Measurements from ENCODE around the gene INAFM2.

INAFM2 gene

DNA sequence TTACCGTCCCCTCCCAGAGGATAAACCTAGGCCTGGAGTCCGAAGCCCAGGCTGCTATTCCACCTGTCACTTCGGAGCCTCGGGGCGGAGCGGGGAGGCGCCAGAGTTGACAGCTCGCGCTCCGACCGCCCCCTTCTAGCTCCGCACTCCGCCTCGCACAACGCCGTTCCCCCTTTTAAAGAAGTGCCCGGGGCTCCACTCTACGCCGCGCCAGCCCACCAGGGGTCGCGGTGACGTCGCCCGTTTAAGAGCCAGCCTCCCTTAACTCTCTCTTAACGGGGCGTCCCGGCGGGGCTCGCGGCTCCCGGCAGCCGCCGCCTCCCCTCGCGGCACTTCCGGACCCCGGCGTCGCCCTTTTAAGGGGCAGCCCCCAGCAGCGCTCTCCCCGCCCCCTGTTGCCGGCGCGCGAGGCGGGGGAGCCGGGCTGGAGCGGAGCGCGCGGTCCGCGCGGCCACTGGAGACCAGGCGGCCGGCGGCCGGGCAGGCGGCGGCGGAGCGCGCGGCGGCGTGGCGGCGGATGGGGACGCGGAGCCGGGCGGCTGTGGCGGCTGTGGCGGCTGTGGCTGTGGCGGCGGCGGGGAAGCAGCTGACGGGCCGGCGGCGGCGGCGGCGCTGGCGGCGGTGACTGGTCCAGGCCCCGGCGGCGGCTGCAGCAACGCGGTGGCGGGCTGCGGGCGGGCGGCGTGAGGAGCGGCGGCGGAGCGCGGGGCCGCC lies at the start of gene INAFM2:
INAFM2 (plus strand) TSS at position 454 of the 714 bp plus-strand sequence. CDS start 364 bp downstream, outside the sequence.
- DNase-seq = peak; percentile 91

DNA sequence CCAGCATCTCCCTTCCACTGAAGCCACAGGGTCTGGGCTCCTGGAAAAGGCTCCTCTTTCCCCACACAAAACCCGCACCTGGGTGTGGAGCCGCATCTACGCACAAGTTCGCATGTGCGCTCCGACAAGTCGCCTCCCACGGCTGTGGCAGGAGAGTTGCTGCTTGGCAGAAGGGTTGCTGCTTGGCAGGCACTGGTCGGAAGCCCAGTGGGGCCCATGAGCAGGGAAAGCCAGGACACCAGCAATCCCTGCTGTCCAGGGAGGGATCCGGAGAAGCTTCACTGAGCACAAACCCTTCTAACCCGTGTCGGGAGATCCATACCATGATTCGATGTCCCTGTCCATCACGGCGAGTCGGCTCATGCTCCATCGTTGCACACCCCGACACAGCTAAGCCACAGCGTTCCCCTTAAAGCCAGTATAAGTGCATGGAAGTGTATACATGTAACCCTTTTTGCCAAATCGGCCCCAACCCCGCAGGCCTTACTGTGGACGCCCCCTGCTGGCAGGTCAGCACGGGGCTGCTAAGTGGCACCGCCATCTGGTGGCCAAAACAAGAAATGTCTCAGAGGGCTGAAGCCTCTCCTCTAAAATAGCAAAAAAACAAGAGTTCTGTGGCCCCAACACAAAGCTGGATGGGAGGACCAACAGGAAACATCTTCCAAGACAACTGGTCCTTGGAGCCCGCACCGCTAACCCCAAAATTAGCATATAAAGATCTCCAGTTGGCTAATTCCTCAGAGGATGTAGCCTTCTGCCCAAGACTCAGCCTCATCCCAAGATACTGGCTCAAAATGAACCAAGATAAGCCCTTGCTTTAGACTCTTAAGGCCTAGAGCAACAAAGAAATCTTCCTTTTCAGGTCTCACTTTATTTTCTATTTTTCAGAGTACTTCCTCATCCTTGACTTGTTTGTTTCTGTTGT lies 48.9 kb upstream of the INAFM2 start:
- DNase-seq = peak; percentile 83

DNA sequence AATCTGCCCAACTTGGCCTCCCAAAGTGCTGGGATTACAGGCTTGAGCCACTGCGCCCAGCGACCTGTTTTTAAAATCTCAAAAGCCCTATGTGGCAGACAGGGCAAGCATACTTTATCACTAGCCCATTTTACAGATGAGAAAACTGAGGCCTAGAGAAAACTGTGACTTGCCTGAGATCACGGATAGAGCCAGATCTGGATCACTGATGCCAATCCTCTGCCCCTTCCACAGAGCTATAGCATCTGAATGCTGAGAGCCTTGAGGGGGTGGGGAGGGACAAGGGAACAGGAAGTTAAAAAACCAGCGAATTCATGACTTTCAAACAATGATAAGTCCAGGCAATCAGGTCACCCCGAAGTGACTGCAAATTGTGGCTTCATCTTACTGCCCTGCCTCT lies 48.0 kb upstream of the INAFM2 start:
- no peak for DNase-seq

DNA sequence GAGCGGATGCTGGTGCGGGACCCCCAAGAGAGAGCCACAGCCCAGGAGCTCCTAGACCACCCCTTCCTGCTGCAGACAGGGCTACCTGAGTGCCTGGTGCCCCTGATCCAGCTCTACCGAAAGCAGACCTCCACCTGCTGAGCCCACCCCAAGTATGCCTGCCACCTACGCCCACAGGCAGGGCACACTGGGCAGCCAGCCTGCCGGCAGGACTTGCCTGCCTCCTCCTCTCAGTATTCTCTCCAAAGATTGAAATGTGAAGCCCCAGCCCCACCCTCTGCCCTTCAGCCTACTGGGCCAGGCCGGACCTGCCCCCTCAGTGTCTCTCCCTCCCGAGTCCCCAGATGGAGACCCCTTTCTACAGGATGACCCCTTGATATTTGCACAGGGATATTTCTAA lies 47.5 kb upstream of the INAFM2 start:
- no peak for DNase-seq

DNA sequence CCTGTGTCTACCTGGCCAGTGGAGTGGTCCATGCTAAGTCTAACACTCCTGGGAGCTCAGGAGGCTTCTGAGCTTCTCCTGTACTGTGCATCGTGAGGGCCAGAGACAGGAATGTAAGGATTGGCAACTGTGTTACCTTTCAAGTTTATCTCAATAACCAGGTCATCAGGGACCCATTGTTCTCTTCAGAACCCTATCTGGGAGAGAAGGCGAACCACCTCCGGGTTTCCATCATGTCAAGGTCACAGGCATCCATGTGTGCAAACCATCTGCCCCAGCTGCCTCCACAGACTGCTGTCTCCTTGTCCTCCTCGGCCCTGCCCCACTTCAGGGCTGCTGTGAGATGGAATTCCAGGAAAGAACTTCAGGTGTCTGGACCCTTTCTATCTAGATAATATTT lies 46.6 kb upstream of the INAFM2 start:
- DNase-seq = no peak

DNA sequence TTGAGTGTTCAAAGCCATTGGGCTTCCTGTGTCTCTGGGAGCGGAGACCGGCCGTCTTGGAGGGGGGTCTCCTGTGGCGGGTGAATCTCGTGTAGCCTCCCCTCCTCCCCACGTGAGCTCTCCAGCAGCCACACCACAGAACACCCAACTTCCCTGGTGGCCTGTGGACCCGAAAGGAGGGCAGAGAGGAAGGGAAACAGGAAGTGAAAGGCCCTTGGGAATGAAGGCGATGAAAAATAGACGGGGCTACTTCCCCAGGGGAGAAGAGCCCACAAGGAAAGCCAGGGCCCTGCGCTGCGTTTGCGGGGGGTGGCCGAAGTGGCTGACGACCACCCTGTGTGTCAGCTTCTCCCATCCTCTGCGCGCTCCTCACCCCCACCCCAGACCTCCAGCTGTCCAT lies 46.0 kb upstream of the INAFM2 start:
- no peak for DNase-seq

DNA sequence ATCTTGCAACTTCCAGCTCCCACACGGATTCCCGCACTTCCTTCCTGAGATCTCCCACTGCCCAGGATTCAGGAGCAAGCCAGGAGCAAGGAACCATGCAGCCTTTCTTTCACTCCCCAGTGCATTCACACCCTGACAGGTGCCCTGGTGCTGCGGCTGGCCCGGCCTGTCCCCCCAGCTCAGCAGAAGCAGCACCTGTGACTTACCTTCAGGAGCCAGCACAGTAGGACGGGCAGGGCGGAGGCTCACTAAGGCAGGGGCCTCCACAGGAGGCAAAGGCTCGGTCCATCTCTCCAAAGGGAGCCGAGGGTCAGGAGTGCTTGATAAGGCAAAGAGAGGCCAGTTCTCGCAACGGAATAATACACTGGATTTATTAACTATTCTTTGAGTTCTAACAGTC lies 45.5 kb upstream of the INAFM2 start:
- no peak for DNase-seq

DNA sequence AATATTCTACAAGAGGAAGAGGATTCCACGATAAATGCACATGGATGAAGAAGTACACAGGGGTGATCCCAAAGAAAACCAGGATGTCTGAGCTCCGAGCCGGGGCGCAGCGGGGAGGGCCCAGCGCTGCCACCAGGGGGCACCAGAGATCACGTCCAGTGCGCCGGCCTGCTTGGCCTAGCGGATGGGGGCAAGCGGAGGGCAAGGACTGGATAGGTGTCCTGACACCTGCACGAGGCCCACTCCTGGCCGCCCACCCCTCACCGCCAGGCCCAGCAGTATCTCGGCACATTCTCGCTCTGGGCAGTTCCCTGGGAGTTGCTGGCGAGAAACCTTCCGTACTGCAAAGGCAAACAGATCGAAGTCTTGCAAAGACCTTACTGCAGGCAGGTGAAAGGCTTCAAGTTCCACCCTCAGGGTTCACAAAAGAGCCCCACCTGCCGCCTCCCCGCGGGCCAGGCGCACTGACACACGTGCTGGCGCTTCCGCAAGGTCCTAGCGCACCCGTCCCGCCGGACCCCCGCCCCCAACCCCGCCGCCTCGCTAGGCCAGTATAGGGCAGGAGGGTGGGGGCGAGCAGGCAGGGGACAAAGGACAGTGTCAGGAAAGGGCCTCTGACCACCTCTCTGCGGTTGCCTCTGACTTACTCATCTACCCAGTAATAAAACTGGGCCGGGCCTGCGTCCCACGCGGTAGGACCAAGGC lies 43.9 kb upstream of the INAFM2 start:
- DNase-seq = no peak

DNA sequence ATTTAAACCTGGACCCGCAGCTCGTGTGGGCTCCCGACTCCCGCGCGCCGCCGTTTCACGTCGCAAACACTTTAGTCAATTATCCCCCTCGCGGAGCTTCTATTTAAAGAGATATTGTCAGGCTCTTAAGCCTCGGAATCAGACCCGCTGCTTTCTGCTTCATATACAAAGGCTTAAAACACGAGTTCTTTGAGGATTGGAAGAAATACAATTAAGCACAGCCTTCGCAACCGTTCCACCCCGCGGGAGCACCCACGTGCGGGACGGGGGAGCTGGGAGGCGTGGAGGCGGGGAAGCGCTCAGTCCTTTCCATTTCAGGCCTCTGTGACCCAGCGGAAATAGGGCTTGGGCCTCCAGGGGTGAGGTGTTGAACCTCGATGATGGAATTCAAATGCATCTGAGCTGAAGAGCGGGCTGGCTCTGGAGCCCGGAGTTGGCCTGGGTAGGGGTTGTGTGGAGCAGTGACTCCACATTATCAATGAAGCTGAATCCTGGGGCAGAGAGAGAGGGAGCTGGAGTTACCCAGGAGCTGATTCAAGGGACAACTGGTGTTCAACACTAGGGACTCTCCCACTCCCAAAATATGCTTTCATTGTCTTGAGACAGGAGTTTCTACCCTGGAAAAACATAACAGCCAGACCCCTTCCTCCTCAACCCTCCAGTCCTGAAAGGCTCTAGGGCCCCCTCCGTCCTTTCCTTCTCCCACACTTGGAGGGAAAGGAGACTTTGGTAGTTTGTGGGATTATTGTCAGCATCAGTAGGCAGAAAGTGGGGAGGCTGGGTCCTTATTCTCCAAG lies 43.0 kb upstream of the INAFM2 start:
- DNase-seq = no peak

DNA sequence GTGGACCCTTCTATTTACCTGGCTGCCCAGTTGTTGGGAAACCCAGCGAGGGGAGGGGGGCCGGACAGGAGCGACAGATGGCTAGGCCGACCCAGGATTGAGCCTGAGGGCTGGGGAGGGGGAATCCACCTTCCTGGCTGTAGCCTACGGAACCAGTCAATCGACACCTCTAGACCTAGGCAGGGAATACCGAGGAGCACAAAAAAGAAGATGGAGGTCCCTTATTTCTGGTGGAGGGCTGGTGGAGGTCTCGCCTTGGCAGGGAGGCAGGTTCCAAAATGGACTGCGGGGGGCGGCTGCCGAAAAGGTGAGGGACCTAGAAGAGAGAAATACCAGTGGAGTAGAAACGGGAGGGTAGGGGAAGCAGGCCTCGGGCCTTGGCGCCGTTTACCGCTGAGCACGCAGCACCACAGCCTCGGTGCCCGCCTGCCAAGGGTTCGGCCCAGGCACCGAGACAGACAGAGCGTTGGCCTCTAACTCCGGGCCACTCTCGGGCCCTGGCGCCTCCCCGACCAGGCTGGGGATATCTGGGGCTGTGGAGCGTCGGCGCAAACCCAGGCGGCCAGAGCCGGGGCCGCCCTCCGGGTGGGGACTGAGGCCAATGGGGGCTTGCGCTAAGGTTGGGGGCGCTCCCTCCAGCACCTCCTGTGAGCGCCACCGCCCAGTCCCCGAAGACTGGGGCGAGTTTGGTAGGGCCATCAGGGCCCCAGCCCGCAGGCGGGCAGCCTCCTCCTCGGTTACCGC lies 42.3 kb upstream of the INAFM2 start:
- no peak for DNase-seq

DNA sequence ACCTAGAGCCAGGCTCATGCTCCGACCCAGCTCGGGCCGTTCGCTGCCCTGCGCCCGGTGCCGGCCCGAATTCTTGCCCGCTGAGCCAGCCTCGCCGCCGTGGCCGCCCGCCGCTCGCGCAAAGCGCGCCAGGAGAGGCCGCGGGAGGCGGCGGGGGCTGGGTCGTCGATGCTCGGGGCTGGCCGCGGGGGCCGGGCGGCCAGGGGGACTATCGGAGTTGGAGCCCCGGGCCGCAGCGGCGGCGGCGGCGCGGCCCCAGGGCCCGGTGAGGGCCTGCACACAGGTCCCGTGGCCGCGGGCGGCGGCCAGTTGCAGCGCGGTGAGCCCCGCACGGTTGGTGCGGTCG lies 41.7 kb upstream of the INAFM2 start:
- no peak for DNase-seq

DNA sequence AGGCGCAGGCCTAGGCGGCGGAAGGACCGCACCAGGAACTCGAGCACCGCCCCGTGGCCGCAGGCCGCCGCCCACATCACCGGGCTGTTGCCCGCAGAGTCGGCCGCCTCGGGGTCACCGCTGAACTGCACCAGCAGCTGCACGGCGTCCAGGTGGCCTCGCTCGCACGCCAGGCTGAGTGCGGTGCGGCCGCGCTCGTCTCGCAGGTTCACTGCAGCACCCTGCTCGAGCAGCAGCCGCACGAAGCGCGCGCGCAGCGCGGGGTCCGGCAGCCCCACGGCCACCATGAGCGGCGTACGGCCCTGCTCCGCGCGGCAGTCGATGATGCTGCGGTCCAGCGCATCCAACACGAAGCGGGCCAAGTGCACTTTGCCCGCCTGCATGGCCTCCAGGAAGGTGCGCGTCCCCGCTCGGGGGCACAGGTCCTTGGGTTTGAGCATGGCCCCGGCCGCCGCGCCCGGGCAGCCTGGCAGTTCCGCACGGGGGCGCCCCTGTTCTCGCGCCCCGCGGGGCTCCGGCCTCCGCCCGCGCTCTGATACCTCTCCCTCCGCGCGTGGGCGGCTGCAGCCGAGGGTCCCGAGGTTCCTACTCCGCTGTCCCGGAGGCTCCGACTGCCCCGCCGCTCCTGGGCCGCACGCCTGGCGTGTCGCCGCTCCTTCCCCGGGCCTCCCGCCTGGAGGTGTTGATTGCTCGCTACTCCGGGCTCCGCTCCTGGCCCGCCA lies 41.2 kb upstream of the INAFM2 start:
- peak; percentile 46 for DNase-seq

DNA sequence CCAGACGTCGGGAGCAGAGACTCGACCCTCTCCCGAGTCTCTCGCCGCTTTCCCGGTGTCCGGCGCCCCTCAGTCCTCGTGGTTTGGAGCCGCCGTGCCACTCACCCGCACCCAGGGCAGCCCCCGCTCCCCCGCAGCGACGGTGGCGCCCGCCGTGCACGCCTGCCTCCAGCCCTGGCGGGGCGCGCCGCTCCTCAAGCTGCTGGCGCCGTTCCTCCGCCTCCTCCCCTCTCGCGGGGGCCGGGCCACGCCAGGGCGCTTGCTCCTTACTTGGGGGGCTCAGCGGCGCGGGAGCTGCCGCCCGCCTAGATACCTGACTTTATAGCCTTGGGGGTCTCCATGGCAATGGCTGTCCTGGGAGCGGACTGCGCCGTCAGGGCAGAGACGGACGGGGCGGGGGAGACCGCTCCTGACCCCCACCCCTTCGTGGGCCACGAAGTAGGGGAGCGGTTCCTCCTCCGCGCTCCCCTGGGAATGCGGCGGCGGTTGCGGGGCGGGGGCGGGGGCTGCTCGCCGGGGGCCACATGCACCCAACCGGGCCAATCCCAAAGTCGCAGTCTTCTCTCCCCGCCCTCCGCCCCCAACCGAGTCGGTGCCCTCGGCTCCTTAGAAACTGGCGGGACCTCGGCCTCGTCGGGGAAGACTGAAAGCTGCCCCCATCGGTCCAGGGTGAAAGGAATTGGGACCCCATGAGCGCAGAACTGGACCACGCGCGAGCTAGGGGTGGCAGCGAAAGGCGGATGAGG lies 40.5 kb upstream of the INAFM2 start, which contains the start of gene ANKRD63:
ANKRD63 (minus strand) TSS at position 196 of the 746 bp plus-strand sequence. CDS start 478 bp downstream, outside the sequence.
- DNase-seq = peak; percentile 39

DNA sequence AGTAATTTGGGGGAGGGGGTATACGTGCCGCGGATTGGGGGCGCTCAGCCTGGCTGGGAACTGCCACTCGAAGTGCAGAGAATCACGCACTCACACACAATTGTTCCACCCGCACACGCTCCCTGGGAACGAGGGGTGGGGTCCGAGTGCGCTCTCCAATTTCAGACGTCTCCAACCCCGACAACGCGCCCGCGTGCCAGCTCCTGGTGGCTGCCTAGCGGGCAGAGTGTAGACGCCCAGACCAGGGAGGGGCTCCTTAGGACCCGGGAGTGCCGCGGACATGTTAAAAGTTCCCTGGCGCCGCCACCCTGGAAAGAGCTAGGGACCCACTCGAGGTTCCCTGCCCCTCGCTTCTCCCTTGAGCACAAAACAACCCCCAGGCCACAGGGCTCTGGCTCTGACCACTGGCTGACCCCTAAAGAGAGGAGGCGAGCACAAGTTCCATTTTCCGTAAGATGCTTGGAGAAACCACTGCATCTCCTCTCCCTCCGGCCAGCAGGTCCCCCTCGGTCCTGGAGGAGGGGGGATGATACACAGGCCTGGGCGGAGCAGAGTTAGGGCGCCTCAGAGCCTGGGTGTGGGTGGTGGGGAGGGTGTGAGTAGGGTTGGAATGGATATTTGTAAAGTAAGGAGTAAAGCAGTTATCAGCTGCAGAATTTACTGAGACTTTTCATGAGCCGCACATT lies 39.7 kb upstream of the INAFM2 start:
- DNase-seq = no peak

DNA sequence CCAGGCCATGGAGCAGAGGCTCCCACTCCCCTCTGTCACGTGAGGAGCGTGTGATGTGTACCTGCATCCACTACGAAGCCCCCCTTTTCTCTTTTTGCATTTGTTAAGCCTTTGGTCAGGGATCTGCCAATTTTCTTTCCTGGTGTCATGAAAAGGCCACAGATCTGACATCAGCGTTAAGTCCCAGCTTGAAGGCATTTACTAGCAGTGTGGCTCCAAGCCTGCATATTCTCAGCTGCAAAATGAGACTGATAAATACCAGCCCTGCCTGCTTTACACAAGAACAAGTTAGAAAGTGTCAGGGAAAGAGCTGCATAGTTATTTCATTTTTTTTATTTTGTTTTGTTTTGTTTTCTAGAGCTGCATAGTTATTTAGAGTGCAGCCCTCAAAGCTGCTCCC lies 38.3 kb upstream of the INAFM2 start:
- DNase-seq = no peak

DNA sequence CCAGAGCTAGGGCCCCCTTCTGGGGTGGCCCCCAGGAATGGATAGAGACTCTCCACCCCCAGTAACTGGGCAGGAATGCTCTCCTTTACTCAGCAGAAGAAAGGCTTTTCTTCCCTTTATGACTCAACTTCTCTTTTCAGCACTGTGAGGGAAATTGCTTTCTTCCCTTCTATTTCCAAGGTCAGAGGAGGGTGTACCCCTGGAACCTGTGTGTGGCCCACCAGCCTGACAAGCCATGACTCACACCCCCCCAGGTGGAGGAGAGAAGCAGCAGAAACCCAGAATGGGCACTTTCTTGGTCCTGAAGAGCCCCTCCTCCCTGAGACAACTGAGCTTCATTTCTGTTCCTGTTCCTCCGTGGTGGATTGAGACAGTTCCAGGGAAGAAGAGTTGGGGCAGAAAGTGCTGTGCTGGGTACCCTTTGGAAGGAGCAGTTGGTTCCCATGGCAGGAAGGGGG lies 37.9 kb upstream of the INAFM2 start:
- DNase-seq = no peak

DNA sequence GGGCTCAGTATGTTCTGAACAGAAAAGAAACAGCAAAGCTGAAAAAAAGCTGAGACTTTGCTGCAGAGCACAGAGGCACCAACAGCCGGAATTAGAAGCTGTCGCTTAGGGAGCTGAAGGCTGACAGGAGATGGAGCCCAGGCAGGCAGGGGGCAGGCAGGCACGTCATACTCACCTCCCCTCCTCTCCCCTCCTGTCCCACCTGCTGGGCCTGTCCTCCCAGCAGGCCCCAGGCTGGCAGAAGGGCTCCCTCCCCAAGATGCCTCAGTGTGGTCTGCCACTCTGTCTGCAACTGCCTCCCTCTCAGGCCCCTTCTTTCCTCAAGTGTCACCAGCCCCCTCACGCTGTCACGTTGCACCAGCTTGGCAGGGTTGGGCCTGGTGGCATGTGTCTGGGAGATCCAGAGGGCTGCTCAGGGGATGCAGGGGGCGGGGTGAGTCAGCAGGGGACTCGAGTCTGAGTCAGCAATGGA lies 37.4 kb upstream of the INAFM2 start:
- no peak for DNase-seq

DNA sequence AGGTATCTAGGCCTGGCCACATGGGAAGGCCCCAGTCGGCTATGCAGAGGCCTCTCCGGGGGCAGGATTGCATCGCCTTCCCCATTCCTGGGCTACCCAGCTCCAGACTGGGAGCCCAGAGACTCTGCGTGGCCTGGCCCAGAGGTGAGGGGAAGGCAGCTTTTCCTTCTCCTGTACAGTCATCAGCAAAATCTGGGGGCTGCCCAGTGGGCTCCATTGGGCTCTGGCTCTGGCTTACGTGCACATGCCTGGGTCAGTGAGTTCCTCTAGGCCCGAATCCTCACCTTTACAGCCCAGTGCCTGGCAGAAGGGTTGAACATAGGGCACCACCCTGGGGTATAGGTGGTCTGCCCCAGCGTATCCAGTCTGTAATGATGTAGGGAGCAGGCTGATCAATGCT lies 36.7 kb upstream of the INAFM2 start:
- no peak for DNase-seq

DNA sequence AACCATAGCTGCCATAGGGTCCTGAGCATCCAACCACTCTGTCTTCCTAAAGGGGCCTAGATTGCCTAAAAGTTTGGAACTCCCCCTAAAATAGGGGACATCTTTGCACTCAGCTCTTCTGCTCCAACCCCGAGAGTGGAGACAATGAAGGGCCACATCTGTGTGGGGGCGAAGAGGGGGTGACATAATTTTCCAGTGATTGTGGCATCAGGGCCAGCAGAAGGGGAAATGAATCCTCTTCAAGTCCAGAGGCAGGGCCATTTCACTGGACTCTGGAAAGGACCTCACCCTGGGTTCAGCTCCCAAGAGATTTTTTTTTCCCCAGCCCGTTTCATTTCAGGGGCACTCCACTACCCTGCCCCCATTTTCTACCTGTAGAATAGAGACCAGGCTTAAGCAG lies 36.0 kb upstream of the INAFM2 start:
- no peak for DNase-seq

DNA sequence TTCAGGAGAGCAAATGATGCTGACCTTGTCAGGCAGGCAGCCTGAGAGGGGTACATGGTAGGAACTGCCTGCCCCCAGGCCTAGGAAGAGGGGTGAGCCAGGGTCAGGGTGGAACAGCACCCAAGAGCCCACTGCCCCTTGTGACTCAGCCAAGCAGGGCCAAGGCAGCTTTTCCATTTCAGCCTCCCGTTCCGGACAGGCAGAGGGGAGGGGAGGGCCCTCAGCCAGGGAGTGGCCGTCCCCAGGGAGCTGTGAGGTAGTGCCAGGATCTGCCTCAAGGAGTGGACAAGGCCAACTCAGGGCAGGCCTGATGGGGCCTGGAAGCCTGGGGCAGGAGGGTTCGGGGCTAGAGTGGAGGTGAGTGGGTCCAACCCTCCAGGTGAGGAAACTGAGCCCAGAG lies 35.5 kb upstream of the INAFM2 start:
- no peak for DNase-seq

All from COR-L47 (cell line).